ENCODE data around the gene CADM2.

CADM2 gene

GRCh38 chr3:85208650-85209049 is 249.9 kb downstream of the CADM2 start:
- no peak for DNase-seq

- no peak for DNase-seq
Measured at GRCh38 chr3:85210540-85210939, 251.8 kb downstream of the CADM2 start.

DNA sequence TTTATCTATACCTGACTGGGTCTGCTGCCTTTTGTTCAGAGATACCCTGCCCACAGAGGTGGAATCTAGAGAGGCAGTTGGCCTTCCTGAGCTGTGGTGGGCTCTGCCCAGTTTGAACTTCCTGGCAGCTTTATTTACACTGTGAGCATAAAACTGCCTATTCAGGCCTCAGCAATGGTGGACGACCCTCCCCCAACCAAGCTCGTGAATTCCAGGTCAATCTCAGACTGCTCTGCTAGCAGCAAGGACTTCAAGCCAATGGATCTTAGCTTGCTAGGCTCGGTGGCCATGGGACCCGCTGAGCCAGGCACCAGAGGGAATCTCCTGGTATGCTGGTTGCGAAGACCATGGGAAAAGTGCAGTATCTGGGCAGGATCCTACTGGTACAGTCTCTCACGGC is 270.2 kb downstream of the CADM2 start:
- no peak for DNase-seq

GRCh38 chr3:85244091-85244490 is 285.3 kb downstream of the CADM2 start:
- DNase-seq, result no peak

GRCh38 chr3:85244519-85244918 is 285.7 kb downstream of the CADM2 start:
- no peak for DNase-seq

DNA sequence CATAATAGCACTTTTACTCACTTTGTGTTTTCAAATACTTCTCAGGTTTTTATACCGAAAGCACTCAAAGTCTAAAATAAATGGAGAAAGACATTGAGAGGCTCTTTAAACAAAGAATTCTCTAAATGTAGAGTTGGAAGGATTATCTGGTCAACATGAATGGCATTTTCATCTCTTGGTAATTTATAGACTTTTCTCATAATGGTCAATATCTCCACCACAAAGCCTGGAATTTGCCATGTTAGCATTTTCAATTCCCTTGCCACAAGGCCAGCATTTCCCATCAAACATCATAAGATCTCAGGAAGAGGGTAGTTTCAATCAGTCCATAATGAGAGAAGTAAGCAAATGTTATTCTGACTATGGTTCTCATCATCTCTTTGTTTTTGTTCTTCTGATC is 293.0 kb downstream of the CADM2 start:
- DNase-seq, result no peak

GRCh38 chr3:85252686-85253085 is 293.9 kb downstream of the CADM2 start:
- DNase-seq, result no peak

- DNase-seq, result peak; percentile 76
Measured at GRCh38 chr3:85254738-85255137, 295.9 kb downstream of the CADM2 start.

DNA sequence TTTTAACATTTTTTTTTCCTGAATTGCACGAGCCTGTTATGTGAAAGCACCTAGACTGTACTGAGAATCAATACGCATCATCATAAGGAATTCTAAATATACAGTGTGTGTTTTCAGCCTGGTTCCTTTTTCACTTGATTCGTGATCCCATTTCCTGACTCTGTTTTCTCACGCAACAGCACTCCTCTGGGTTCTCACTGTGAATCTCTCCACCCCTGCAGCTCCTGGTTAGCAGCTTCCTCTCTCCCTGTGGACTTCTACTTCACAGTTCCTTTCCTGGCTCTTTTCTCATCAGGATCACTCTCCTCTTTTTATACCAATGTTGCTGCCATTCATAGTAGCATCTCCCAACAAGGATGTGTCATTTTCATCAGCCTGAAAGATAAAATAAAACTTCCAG is 297.2 kb downstream of the CADM2 start:
- DNase-seq, result peak; percentile 37

GRCh38 chr3:85258326-85258725 is 299.5 kb downstream of the CADM2 start:
- DNase-seq, result no peak

DNA sequence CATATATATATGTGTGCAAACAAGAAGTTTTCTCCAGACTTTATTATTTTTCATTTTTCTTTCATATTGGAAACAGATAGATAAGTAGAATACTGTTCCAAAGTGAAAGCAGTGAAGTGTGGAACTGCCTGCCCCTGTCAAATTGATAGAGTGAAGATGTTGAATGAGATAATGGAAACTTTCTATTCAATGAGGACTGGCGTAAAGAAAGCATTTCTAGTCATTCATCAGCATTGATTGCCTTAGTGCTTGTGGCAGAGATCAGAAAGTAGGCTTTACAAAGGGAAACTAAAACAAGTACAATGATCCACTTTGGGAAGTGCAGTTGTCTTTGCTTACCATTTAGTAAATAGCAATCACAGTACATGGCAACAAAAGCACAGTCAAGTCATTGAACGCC is 300.0 kb downstream of the CADM2 start:
- DNase-seq, result no peak

DNA sequence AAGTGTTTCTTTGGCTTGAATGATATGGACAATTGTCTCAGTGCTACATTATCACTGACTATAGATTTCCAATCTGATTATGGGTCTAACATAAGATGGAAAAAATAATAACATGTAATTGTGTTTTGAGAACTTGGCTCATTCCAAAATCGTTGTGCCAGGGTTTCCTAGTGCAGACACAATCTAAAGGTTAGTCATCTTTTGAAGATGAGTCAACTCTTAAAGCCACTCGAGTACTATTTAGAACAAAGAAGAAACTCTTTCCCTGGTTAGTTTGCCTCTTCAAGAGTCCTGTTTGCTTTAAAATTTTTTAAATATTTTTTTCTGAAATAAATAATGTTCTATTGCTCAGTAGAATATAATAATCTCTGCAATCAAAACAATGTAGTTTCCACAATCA is 301.0 kb downstream of the CADM2 start:
- DNase-seq, result no peak

GRCh38 chr3:85264381-85264780 is 305.6 kb downstream of the CADM2 start:
- no peak for DNase-seq

DNA sequence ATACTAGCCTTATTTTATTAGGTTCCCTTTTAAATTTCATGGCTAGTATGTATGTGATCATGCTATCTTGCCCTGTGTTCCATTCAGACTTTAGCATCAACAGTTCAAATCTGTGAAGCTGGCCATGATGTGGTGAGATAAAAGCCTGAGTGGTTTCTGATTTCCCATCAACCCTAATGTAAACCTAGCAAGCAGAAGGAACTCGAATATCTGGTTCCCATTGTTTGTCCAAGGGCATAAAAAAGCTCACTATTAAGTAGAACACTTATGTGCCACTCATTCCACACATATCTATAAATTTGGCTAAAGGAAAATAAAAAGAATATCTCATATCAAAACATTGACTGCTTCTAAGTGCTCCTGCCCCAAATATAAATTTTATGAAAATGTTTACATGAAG is 311.7 kb downstream of the CADM2 start:
- DNase-seq, result no peak

- DNase-seq, result no peak
Measured at GRCh38 chr3:85271911-85272310, 313.1 kb downstream of the CADM2 start.

- no peak for DNase-seq
Measured at GRCh38 chr3:85288257-85288656, 329.5 kb downstream of the CADM2 start.

DNA sequence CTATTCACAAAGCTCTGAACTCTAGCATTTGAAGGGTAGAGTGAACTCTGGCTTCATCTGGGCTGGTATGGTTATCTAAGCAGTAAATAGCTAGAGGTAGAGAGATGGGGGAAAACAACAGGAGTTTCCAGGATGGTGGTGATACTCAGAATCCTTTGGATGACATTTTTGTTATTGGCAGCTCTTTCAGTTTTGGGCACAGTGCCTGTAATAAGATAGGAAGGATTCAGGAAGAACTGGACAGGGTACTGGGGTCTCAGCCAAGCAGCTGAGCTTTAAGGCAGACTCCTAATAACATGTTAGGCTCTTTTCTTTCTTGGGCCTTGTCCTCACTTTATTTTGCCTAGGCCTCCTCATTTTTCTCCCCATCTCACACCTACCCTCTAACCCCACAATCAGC is 338.5 kb downstream of the CADM2 start:
- no peak for DNase-seq

GRCh38 chr3:85298032-85298431 is 339.2 kb downstream of the CADM2 start:
- no peak for DNase-seq

GRCh38 chr3:85303156-85303555 is 344.4 kb downstream of the CADM2 start:
- no peak for DNase-seq

DNA sequence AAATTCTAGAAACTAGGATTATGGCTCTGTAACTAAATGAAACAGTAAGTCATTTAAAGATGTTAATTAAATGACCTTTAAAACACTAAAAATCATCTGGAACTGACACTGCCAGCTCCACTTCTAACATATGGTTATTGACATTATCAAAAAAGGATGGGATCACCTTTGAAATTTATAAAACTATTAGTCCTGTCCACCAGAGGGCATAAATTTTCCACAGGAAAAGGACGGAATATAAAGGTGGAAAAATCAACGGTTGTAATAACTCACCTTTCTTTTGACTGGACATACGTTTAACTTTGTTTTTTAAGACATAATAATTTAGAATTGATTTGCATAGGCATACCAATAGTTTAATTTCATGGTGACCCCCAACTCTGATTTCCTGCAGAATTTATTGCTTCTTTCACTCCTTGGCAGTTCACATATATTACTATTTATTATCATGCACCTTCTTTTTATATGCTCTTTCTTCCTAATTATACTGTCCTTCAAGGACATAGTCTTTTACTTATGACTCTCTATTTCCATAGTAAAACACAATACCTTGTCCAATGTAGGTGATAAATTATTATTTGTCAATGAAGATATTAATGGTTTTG is 345.7 kb downstream of the CADM2 start:
- no peak for DNase-seq

- peak; percentile 16 for DNase-seq
Measured at GRCh38 chr3:85312331-85312730, 353.5 kb downstream of the CADM2 start.

DNA sequence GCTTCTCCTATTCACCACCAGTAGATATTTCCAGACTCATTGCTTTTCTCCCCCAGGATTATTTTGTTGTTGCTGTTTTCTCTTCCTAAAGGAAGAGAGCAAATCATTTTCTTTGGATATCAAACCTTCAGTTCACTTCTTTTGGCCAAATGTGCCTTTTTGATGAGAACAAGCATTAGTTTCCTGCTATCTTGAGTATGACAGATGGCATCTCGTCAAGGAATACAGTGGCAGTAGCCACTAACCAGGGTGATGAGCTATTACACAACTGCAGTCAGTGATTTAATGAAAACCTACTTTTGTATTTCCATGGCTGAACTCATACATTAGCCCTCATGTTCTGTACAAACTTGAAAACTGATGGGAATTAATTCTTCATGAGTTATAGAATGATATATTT is 354.6 kb downstream of the CADM2 start:
- no peak for DNase-seq

- no peak for DNase-seq
Measured at GRCh38 chr3:85316252-85316651, 357.5 kb downstream of the CADM2 start.

- DNase-seq, result no peak
Measured at GRCh38 chr3:85321892-85322291, 363.1 kb downstream of the CADM2 start.

GRCh38 chr3:85330071-85330470 is 371.3 kb downstream of the CADM2 start:
- DNase-seq, result no peak
